Tibial nerve (tissue), 4 donors: ENCODE measurements around the gene KRTAP10-9. TPM values are rescaled to one million over a fixed set of nuclear protein-coding genes. Genes with fewer than 3 reads are reported as not detected.

Experiments
- DNase-seq, 2 donors: peaks; one replicate each; pipeline ENCODE4 v3.0.0-alpha.2; 2019; ENCODE audit warnings: low spot score in 2 of 2
- H3K27ac ChIP-seq, 4 donors: fragments of 200-600 bp; sonication (generic) in 3 of 4; one replicate each; pipeline ENCODE4 v1.5.1; 2017 to 2019; ENCODE audit warnings: mild to moderate bottlenecking in 1 of 4
- H3K27me3 ChIP-seq, 2 donors: fragments of 200-600 bp; sonication (generic) in 1 of 2; one replicate each; pipeline versions ENCODE4 v1.5.1 to v1.6.0; 2017 to 2019
- H3K36me3 ChIP-seq, 3 donors: fragments of 200-600 bp; sonication (generic); one replicate each; pipeline ENCODE4 v1.5.1; 2018 to 2019
- H3K4me1 ChIP-seq, 4 donors: fragments of 200-600 bp; sonication (generic) in 3 of 4; one replicate each; pipeline ENCODE4 v1.5.1; 2017 to 2019
- H3K4me3 ChIP-seq, 4 donors: fragments of 200-600 bp; sonication (generic) in 3 of 4; one replicate each; pipeline ENCODE4 v1.5.1; 2017 to 2019; ENCODE audit warnings: mild to moderate bottlenecking in 1 of 4, moderate library complexity in 1 of 4
- H3K9me3 ChIP-seq, 4 donors: fragments of 200-600 bp; sonication (generic) in 3 of 4; one replicate each; pipeline ENCODE4 v1.5.1; 2017 to 2019
- CTCF ChIP-seq, 5 experiments: fragments of 200-600 bp in 3 of 5; fragments of 450-650 bp in 2 of 5; sonication (generic) in 3 of 5; IDR thresholded peaks; one replicate each; pipeline ENCODE4 v1.5.1; 2016 to 2019; ENCODE audit warnings: antibody characterized with exemption in 5 of 5, mild to moderate bottlenecking in 3 of 5, moderate library complexity in 2 of 5
- EP300 ChIP-seq, 2 donors: sonication (generic); formaldehyde crosslinking; IDR thresholded peaks; one replicate each; pipeline ENCODE4 v1.6.1; 2017; ENCODE audit warnings: antibody characterized with exemption in 2 of 2, mild to moderate bottlenecking in 1 of 2
- POLR2A ChIP-seq, 2 donors: fragments of 450-650 bp; IDR thresholded peaks; one replicate each; pipeline ENCODE4 v1.6.1; 2017; ENCODE audit warnings: antibody characterized with exemption in 2 of 2, mild to moderate bottlenecking in 2 of 2, moderate library complexity in 2 of 2
- WGBS, 2 donors: methylation state at CpG; one replicate each; pipeline ENCODE4 v1.1.5; 2018; 5-methylcytosine and 5-hydroxymethylcytosine counted together
- total RNA-seq, 4 donors: library from RNA; depleted of rRNA; stranded (reverse); fragments of >200 nt; gene quantifications; one replicate each; pipeline ENCODE4 v1.1.0, GENCODE V29; 2016

The KRTAP10-9 gene
- total RNA-seq, 4 donors from 2014 or later, result not detected

- H3K36me3 ChIP-seq, result no peaks in the 10 kb centered on the region
- 88 to 90% methylated on average over 3 of the region's 3 CpGs for WGBS, 2 donors
- peaks cover 0 to 11% of the 10 kb centered on the region in 2 donors for H3K27me3 ChIP-seq
- no peak for DNase-seq
- no peaks in the 10 kb centered on the region for H3K4me1 ChIP-seq
- H3K27ac ChIP-seq, result no peak overlapping the region
- H3K4me3 ChIP-seq, result no peak overlapping the region
- H3K9me3 ChIP-seq, result peaks cover 0 to 64% (median 3%) of the 10 kb centered on the region in 4 donors
- no peak for TF ChIP-seq EP300 (IDR thresholded peaks at IDR 0.05)
- no peak for TF ChIP-seq CTCF (IDR thresholded peaks at IDR 0.05)
- TF ChIP-seq POLR2A (IDR thresholded peaks at IDR 0.05), result no peak
Measured at GRCh38 chr21:44581158-44581557, 45.7 kb upstream of the KRTAP10-9 start.

- H3K4me3 ChIP-seq, result no peak overlapping the region
- no peaks in the 10 kb centered on the region for H3K4me1 ChIP-seq
- H3K9me3 ChIP-seq, result peaks cover 0 to 63% (median 3%) of the 10 kb centered on the region in 4 donors
- TF ChIP-seq CTCF (IDR thresholded peaks at IDR 0.05), result no peak
- TF ChIP-seq EP300 (IDR thresholded peaks at IDR 0.05), result no peak
- TF ChIP-seq POLR2A (IDR thresholded peaks at IDR 0.05), result no peak
- H3K27me3 ChIP-seq, result peaks cover 0 to 11% of the 10 kb centered on the region in 2 donors
- WGBS, 2 donors, result 75 to 78% methylated on average over 15 of the region's 15 CpGs
- no peaks in the 10 kb centered on the region for H3K36me3 ChIP-seq
- DNase-seq, result no peak
- no peak overlapping the region for H3K27ac ChIP-seq
Measured at GRCh38 chr21:44582055-44582454, 44.8 kb upstream of the KRTAP10-9 start.

- no peaks in the 10 kb centered on the region for H3K4me1 ChIP-seq
- DNase-seq, result no peak
- H3K27ac ChIP-seq, result no peak overlapping the region
- H3K36me3 ChIP-seq, result no peaks in the 10 kb centered on the region
- H3K27me3 ChIP-seq, result peaks cover 0 to 11% of the 10 kb centered on the region in 2 donors
- 21 to 31% methylated on average over 11 of the region's 11 CpGs for WGBS, 2 donors
- H3K4me3 ChIP-seq, result no peak overlapping the region
- TF ChIP-seq EP300 (IDR thresholded peaks at IDR 0.05) (no peak), POLR2A (IDR thresholded peaks at IDR 0.05) (no peak), CTCF (IDR thresholded peaks at IDR 0.05) (no peak)
- H3K9me3 ChIP-seq, result peaks cover 0 to 59% (median 3%) of the 10 kb centered on the region in 4 donors
Measured at GRCh38 chr21:44583089-44583799, 43.6 kb upstream of the KRTAP10-9 start.

- TF ChIP-seq EP300 (IDR thresholded peaks at IDR 0.05) (no peak), POLR2A (IDR thresholded peaks at IDR 0.05) (no peak), CTCF (IDR thresholded peaks at IDR 0.05) (no peak)
- H3K36me3 ChIP-seq, result no peaks in the 10 kb centered on the region
- H3K4me1 ChIP-seq, result no peaks in the 10 kb centered on the region
- 82 to 85% methylated on average over 6 of the region's 6 CpGs for WGBS, 2 donors
- no peak overlapping the region for H3K4me3 ChIP-seq
- no peak for DNase-seq
- peaks cover 0 to 54% (median 3%) of the 10 kb centered on the region in 4 donors for H3K9me3 ChIP-seq
- no peak overlapping the region for H3K27ac ChIP-seq
- H3K27me3 ChIP-seq, result peaks cover 0 to 11% of the 10 kb centered on the region in 2 donors
Measured at GRCh38 chr21:44583800-44584147, 43.1 kb upstream of the KRTAP10-9 start.

- peaks cover 0 to 38% (median 3%) of the 10 kb centered on the region in 4 donors for H3K9me3 ChIP-seq
- H3K4me3 ChIP-seq, result no peak overlapping the region
- H3K4me1 ChIP-seq, result no peaks in the 10 kb centered on the region
- TF ChIP-seq POLR2A (IDR thresholded peaks at IDR 0.05), result no peak
- no peak for TF ChIP-seq EP300 (IDR thresholded peaks at IDR 0.05)
- TF ChIP-seq CTCF (IDR thresholded peaks at IDR 0.05), result no peak
- H3K27ac ChIP-seq, result no peak overlapping the region
- no peaks in the 10 kb centered on the region for H3K36me3 ChIP-seq
- DNase-seq, result no peak
- H3K27me3 ChIP-seq, result peaks cover 0 to 11% of the 10 kb centered on the region in 2 donors
- 81 to 95% methylated on average over 3 of the region's 3 CpGs for WGBS, 2 donors
Measured at GRCh38 chr21:44585892-44586291, 41.0 kb upstream of the KRTAP10-9 start.
